ENCODE measurements around the gene TMEM80.
"Not testable (repeated sequence)": the region's sequence is repeated elsewhere in the genome, so short reads cannot be mapped to it uniquely, and the experiment has no call there.

Gene TMEM80

GRCh38 chr11:679271-680207 is 16.1 kb upstream of the TMEM80 start:
- DNase-seq (ENCODE audit: low spot score) = no peak

GRCh38 chr11:680476-680875 is 15.1 kb upstream of the TMEM80 start:
- DNase-seq (ENCODE audit: low spot score) = no peak

DNA sequence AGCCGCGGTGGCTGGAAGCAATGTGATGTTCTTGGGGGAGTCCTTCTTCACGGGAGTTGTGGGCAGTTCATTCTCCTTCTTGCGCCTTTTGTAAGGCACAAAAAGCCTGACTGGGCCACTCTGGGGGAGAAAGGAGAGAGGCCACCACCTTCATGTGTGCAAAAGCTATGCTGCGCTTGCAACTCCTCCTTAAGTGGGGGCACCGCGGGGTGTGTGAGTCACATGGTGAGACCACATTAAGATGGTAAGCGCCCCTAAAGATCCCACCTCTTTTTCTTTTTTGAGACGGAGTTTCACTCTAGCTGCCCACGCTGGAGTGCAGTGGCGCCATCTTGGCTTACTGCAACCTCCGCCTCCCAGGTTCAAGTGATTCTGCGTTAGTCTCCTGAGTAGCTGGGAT is 14.6 kb upstream of the TMEM80 start:
- no peak for DNase-seq (ENCODE audit: low spot score)

DNA sequence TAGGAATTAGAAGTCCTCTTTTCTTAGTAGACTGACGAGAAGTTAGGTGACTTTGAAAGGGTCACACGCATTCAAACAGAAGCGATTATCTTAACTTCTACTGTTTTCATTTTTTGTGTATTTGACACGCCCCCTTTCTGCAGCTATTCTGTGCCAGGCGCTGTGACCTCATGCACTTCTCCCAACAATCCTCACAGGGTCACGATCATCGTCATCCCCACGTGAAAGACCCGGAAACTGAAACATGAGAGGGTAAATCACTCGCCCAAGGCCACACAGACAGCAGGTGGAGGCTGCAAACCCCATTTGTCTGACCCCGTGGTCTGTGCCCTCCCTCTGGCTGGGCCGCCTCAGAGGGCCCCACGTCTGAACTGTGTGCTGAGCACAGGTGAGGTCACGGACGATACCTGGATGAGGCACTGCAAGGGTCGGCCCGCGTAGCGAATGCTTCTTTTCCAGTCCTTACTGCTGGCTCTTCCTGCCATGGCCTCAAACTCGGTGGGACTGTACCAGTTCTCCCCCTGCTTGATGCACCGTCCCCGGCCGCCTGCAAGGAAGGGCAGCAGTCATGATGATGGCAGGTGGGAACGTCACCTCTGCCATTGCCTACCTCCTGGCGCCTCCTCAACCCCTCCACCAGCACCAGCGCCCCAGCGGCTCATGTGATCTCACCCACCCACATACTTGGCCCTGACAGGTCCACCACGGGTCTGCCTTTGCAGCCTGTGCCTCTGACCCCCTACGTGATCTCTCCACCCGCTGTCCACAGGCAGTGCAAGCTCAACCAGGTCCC is 9.0 kb upstream of the TMEM80 start:
- DNase-seq (ENCODE audit: low spot score) = no peak

DNA sequence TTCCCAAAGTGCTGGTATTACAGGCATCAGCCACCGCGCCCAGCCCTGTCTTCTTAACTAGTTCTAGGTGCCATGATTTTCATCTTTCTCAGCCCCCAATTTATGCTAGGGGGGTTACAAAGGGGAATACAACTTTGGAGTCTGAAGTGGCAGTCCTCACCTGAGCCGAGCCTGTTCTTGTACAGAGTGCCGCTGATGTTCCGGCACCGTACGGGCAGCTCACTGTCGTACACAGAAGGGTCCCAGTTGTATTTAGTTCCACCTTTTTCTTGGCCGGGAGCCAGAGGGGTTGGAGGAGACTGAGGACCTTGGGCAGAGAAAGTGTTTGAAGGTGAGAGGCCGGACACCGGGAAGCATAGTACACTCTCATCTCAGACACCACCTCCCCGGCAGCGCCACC is 7.9 kb upstream of the TMEM80 start:
- DNase-seq (ENCODE audit: low spot score) = no peak

- DNase-seq (ENCODE audit: low spot score) = no peak
Observed at GRCh38 chr11:688681-689080, 6.9 kb upstream of the TMEM80 start.

DNA sequence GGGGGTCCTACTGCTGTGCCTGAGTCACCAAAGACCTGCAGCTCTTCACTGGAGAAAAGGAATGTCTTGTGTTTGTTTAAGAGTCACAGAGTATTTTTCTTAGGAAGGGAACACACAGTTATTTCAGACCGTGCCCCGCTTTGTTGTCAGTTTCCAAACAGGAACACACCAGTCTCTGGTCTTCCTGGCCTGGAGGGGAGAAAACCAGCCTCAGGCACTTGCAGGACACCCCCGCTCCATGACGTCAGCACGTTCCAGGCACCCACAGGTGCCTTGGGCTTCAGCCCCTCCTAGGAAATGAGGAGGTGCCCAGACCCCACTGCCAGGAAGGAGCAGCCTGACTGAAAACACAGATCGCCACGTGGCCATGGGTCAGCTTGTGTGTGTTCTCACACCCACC is 6.0 kb upstream of the TMEM80 start:
- no peak for DNase-seq (ENCODE audit: low spot score)

DNA sequence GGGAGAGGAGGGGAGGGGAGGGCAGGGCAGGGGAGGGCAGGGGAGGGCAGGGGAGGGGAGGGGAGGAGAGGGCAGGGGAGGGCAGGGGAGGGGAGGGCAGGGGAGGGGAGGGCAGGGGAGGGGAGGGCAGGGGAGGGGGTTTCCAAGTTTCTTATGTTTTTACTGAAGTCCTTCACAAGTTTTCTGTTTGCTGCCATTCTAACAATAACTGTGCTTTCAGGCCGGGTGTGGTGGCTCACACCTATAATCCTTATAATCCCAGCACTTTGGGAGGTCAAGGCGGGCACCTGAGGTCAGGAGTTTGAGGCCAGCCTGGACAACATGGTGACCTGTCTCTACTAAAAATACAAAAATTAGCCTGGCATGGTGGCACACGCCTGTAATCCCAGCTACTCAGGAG is 5.4 kb upstream of the TMEM80 start:
- DNase-seq (ENCODE audit: low spot score) = not testable (repeated sequence)

- DNase-seq (ENCODE audit: low spot score) = no peak
Observed at GRCh38 chr11:690738-691633, 4.6 kb upstream of the TMEM80 start.

- DNase-seq (ENCODE audit: low spot score) = no peak
Observed at GRCh38 chr11:691710-692590, 3.7 kb upstream of the TMEM80 start.

GRCh38 chr11:692824-693414 is 2.7 kb upstream of the TMEM80 start:
- no peak for DNase-seq (ENCODE audit: low spot score)

GRCh38 chr11:693415-693831 is 2.2 kb upstream of the TMEM80 start:
- no peak for DNase-seq (ENCODE audit: low spot score)

GRCh38 chr11:693887-694562 is 1.6 kb upstream of the TMEM80 start:
- no peak for DNase-seq (ENCODE audit: low spot score)

- DNase-seq (ENCODE audit: low spot score) = peak; percentile 94
Observed at GRCh38 chr11:694563-695287, 891 bp upstream of the TMEM80 start, which contains the start of gene DEAF1. TSS of gene DEAF1 (minus strand) at chr11:695222. CDS start at chr11:695047, 175 bp downstream.

DNA sequence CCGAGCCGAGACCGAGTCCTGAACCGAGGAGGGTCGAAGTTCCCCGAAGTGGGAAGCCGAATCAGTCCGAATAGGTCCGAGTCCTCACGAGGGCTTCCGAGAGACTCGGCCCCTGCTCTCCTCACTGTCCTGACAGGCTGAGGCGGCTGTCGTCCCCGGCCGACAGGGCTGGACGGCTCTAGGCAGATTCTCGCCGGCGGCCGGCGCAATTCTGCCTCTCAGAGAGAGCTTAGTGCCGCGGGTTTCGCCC is 403 bp upstream of the TMEM80 start:
- no peak for DNase-seq (ENCODE audit: low spot score)

GRCh38 chr11:696955-697491 is 1.4 kb downstream of the TMEM80 start:
- DNase-seq (ENCODE audit: low spot score) = peak; percentile 47

- no peak for DNase-seq (ENCODE audit: low spot score)
Observed at GRCh38 chr11:697811-698311, 2.2 kb downstream of the TMEM80 start.

- DNase-seq (ENCODE audit: low spot score) = no peak
Observed at GRCh38 chr11:698493-699115, 3.0 kb downstream of the TMEM80 start.

GRCh38 chr11:699116-699508 is 3.5 kb downstream of the TMEM80 start:
- DNase-seq (ENCODE audit: low spot score) = no peak

Measured in globus pallidus (tissue), 1 donor.